OCI-LY1 (cell line): ENCODE measurements around the gene CDC45.

Source experiments
- CTCF ChIP-seq: fragments of 200-600 bp; sonication (generic), shearing (Covaris generic); IDR thresholded peaks from 2 replicates; pipeline ENCODE4 v1.5.1; 2017; ENCODE audit warnings: mild to moderate bottlenecking, antibody characterized with exemption, low read length, moderate library complexity, mixed read lengths
- EZH2 ChIP-seq: fragments of 200-600 bp; sonication (generic), shearing (Covaris generic); IDR thresholded peaks from 2 replicates; pipeline ENCODE4 v1.8.0; 2017; ENCODE audit warnings: borderline replicate concordance, mixed run types, mild to moderate bottlenecking, antibody characterized with exemption, low read length, moderate library complexity, mixed read lengths

- TF ChIP-seq CTCF (no peak), EZH2 (no peak)
These were observed 8.1 kb upstream of the CDC45 start for GRCh38 chr22:19471572-19471971.
